ENCODE measurements around the gene GRID1. TPM values are rescaled to one million over a fixed set of nuclear protein-coding genes. Genes with fewer than 3 reads are reported as not detected.

The GRID1 gene
- total RNA-seq, 3 donors from 2014 or later, result 2.3 to 8.5 (median 5.9) TPM

DNA sequence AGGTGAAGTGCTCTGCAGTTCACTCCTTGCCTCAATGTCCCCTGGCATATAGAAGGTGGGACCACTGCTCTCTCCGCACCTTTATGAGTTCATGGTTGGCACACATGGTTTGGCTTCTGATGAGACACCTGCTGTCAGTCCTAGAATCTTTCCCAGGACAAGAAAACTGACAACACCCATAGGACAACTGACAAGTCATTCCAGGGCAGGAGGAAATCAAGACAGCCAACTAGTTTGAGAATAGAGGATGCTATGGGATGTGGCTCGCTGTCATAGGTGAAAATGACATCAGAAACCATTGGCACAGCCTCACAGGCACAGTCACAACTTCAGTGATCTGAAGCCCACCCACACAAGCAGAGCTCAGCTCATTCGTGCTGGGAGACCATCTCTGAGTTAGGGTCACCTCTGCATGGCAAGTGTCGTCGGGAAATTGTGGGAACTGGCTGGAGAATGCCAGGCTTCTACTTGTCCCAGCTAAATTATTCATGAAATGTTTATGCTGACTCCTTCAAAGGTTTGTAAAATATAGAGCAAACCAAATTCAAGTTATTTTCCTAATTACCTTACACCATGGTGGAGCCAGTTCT lies 762.4 kb downstream of the GRID1 start:
- Histone ChIP-seq H3K4me1 (no peaks in the 10 kb centered on the region), H3K4me3 (no peak overlapping the region), H3K9me3 (no peaks in the 10 kb centered on the region), H3K36me3 (no peaks in the 10 kb centered on the region), H3K27ac (no peak overlapping the region), H3K27me3 (no peaks in the 10 kb centered on the region)
- DNase-seq (ENCODE audit: low spot score in 2 of 2), result no peak
- TF ChIP-seq POLR2A (IDR thresholded peaks at IDR 0.05) (no peak), POLR2AphosphoS5 (IDR thresholded peaks at IDR 0.05) (no peak)
- TF ChIP-seq, protein P1, sequence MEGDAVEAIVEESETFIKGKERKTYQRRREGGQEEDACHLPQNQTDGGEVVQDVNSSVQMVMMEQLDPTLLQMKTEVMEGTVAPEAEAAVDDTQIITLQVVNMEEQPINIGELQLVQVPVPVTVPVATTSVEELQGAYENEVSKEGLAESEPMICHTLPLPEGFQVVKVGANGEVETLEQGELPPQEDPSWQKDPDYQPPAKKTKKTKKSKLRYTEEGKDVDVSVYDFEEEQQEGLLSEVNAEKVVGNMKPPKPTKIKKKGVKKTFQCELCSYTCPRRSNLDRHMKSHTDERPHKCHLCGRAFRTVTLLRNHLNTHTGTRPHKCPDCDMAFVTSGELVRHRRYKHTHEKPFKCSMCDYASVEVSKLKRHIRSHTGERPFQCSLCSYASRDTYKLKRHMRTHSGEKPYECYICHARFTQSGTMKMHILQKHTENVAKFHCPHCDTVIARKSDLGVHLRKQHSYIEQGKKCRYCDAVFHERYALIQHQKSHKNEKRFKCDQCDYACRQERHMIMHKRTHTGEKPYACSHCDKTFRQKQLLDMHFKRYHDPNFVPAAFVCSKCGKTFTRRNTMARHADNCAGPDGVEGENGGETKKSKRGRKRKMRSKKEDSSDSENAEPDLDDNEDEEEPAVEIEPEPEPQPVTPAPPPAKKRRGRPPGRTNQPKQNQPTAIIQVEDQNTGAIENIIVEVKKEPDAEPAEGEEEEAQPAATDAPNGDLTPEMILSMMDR (IDR thresholded peaks at IDR 0.05), result no peak
- intact Hi-C loops (cut with DNase I; ENCODE audit: low total_unique reads), result no loop called here

DNA sequence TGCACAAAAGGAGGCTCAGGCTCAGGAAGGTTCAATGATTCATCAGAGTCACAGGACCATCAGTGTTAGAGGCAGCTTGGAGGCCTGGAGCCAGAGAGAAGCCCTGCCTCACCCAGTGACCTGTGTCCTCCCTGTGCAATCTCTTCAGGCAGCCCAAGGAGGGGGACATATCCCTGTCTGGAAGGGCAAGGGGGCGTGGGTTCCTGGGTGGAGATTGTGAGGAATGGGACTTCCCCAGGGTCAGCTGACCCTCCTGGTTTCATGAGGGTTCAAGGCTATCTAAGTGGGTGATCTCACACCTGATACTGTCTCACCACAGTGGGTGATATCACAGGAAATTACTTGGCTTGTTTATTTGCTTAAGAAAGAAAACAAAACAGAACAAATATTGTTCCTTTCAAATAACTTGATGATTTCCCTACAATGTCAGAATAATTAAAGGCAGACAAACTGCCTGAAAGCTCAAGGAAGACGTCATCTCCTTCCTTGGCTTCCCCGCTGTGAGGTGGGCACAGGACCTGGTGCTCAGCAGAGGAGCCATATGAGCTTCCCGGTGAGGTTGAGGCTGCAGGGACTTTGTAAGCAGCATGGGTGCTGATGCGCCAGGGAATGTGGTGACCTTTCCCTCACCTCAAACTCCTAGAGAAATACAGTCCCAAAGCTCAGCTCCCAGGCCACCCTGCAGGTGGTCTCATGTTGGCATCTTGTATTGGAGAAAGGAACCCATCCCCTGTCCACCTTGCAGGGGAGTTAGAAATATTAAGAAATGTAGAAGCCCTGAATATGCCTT lies 763.2 kb downstream of the GRID1 start:
- H3K36me3 ChIP-seq, result no peaks in the 10 kb centered on the region
- H3K27ac ChIP-seq, result no peak overlapping the region
- H3K4me1 ChIP-seq, result no peaks in the 10 kb centered on the region
- H3K27me3 ChIP-seq, result no peaks in the 10 kb centered on the region
- TF ChIP-seq POLR2A (IDR thresholded peaks at IDR 0.05), result no peak
- TF ChIP-seq POLR2AphosphoS5 (IDR thresholded peaks at IDR 0.05), result no peak
- TF ChIP-seq, protein P1 (IDR thresholded peaks at IDR 0.05), result no peak
- H3K4me3 ChIP-seq, result no peak overlapping the region
- intact Hi-C loops (cut with DNase I; ENCODE audit: low total_unique reads), result no loop called here
- no peaks in the 10 kb centered on the region for H3K9me3 ChIP-seq
- no peak for DNase-seq (ENCODE audit: low spot score in 2 of 2)

DNA sequence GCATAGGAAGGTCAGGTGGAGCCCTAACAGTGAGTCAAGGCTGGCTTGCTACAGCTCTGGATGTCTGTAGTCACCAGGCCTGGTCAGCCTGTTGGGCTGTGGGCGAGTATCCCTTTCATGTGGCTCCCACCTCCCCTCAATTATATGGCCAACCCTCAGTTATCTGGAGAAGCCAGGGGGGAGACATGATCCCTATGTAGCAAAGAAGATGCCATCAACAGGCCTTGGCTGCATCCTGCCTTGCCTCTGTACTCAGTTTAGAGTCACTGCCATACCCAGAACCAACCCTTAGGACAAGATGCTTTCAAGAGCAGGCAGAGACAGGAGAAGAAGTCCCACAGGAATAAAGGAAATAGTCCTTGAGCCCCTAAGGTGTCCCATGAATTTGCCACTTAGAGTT lies 763.9 kb downstream of the GRID1 start:
- no peaks in the 10 kb centered on the region for H3K9me3 ChIP-seq
- no peak overlapping the region for H3K4me3 ChIP-seq
- no peaks in the 10 kb centered on the region for H3K36me3 ChIP-seq
- intact Hi-C loops (cut with DNase I; ENCODE audit: low total_unique reads), result no loop called here
- no peaks in the 10 kb centered on the region for H3K27me3 ChIP-seq
- DNase-seq (ENCODE audit: low spot score in 2 of 2), result no peak
- no peak overlapping the region for H3K27ac ChIP-seq
- no peaks in the 10 kb centered on the region for H3K4me1 ChIP-seq
- no peak for TF ChIP-seq POLR2AphosphoS5 (IDR thresholded peaks at IDR 0.05)
- no peak for TF ChIP-seq POLR2A (IDR thresholded peaks at IDR 0.05)
- TF ChIP-seq, protein P1 (IDR thresholded peaks at IDR 0.05), result no peak

DNA sequence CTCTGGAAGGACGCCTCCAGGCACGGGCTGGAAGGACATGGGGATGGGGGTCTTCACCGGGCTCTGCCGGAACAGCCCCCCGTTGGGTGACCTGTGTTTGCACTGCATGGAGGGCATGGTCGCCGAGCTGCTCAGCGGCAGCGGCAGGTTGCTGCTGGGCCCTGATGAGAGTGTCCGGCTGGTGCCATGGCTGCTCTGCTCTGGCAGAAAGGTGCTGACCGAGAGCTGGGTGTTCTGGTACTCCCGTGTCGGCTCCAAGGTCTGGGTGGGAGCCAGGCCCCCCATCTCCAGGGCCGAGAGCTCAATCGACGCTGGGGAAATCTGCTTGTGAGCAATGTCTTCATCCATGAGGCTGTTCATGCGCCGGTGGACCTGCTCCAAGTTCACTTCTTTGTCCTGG lies 764.3 kb downstream of the GRID1 start:
- H3K36me3 ChIP-seq, result no peaks in the 10 kb centered on the region

DNA sequence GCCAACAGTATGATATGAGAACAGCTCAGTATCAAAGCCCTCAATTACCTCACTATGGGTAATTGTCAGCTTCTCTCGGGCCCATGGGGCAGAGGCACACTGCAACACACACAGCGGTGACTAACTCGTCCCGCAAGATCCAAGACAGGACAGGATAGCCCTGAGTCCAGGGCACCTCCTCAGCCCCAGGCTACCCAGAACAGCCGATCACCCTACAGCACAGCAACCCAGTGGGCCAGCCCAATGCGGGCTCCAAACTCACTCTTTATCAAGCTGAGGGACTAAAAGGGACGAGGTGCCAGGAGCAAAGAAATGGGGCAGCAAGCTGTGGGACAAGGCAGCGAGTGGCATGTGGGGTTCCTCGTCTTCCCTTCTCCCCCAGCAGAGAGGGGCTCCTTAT lies 765.1 kb downstream of the GRID1 start:
- intact Hi-C loops (cut with DNase I; ENCODE audit: low total_unique reads), result no loop called here
- Histone ChIP-seq H3K36me3 (no peaks in the 10 kb centered on the region), H3K27ac (no peak overlapping the region), H3K4me3 (no peak overlapping the region), H3K9me3 (no peaks in the 10 kb centered on the region), H3K27me3 (no peaks in the 10 kb centered on the region), H3K4me1 (no peaks in the 10 kb centered on the region)
- no peak for DNase-seq (ENCODE audit: low spot score in 2 of 2)
- no peak for TF ChIP-seq POLR2AphosphoS5 (IDR thresholded peaks at IDR 0.05)
- TF ChIP-seq, protein P1 (IDR thresholded peaks at IDR 0.05), result no peak
- TF ChIP-seq POLR2A (IDR thresholded peaks at IDR 0.05), result no peak

More for the DNA sequence above, 764.3 kb downstream of the GRID1 start:
- TF ChIP-seq POLR2AphosphoS5 (IDR thresholded peaks at IDR 0.05) (no peak), POLR2A (IDR thresholded peaks at IDR 0.05) (no peak)
- TF ChIP-seq, protein P1 (IDR thresholded peaks at IDR 0.05), result no peak
- DNase-seq (ENCODE audit: low spot score in 2 of 2), result no peak
- no peak overlapping the region for H3K4me3 ChIP-seq
- intact Hi-C loops (cut with DNase I; ENCODE audit: low total_unique reads), result no loop called here
- no peak overlapping the region for H3K27ac ChIP-seq
- H3K9me3 ChIP-seq, result no peaks in the 10 kb centered on the region
- H3K4me1 ChIP-seq, result no peaks in the 10 kb centered on the region
- H3K27me3 ChIP-seq, result no peaks in the 10 kb centered on the region

Data from breast epithelium (tissue), 4 donors.